HG03097 (cell line): ENCODE results near the gene HOXC5.
A peak's percentile ranks its signal among the peaks of the same experiment; 100 is the strongest.

ENCODE experiments used
- ATAC-seq: cut with Tn5 transposase; IDR thresholded peaks from one replicate; pipeline ENCODE4 v1.9.1; 2021; ENCODE audit not compliant: unreplicated experiment, low FRiP score

HOXC5 gene

GRCh38 chr12:53995378-53996239 is 37.2 kb upstream of the HOXC5 start:
- ATAC-seq, result no peak

DNA sequence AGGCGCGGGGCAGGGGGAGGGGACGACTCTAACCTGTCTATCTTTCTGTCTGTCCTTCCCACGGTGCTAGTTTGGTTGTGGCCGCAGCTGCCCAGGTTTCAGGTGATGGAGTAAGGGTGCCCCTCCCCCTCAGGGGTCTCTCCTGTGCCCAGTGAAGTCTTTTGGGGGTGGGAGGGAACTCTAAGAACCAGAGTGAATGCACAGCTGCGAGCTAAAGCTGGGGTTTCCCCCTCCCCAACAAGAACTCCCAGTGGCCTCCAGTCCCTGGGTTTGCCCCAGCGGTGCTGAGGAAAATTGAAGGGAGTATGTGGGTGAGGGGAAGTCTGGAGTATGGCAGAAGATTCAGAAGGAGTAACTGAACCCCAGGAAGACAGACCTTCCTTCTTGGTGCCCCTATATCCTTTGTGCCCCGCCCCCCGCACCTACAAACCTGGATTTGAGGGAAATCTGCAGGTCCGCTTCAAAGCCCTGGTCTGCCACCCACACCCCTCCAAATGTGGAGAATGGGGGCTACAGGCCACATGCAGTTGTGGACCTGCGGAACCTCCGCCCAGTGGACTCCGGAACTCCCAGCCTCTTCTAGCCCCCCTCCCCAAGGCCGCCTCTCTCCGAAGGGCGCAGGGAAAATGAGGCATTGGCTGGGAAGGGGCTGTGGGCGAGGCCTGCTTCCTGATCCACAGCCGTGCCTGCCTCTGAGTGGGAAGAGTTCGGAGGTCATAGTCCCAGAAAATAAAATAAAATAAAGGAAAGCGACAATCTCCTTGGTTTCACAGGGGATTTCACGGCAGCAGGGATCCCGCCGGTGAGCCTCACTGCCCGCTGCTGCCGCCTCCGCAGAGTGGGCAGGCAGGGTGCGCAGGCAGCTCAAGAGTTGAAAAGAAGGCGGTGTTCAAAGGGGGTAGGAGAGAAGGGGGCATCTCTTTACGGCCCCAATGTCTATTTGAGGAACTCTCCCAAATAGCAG is 36.3 kb upstream of the HOXC5 start:
- no peak for ATAC-seq

- ATAC-seq, result no peak
Observed at GRCh38 chr12:53997204-53998109, 35.4 kb upstream of the HOXC5 start.

DNA sequence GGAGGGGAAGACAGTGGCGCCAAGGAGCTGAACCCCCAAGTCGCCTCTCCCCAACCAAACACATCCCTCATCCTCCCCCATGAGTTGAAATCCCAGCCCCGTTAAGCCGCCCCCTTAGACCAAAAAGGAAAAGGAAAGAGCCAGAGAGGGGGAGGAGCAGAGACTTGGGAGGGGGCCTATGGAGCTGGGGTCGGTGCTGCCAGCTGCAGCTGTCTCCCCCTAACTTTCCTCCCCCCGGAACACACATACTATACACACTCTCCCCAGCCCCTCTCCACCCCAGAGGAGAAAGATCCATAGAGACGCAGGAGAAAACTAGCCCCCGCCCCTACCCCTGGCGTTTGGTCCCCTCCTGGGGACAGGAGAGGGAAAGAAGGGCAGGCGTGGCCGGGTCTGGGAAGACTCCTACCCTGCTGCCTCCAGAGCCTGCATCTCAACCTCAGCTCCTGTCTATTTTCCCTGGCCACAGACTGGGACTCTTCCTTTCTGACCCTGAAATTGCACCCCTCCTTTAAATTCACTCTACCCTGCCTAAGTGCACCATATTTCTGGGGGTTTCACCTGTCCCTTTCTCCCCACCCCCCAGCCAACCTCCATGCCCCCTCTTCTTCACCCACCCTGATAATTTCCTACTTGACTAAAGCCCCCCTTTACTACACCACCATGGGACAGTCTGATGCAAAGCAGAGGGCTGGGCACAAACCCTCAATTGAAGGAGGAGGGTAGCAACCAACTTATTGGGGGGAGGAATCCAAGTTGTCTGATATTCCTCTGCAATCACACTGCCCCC is 34.5 kb upstream of the HOXC5 start:
- no peak for ATAC-seq

DNA sequence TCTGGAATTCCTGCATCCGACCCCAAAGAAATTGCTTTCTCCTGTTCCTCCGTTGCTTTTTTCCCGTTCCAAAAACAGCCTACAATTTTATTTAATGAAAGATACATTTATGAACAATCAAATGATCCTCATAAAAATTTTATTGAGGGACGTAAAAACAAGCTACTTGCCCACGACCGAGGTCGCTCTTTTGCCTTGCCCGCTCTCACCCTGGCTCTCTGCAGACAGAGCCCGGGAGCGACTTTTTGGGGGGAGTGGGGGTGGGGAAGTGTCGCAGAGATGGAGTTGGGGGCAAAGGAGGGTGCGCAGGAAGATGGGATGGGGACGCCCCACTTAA is 34.0 kb upstream of the HOXC5 start:
- no peak for ATAC-seq

DNA sequence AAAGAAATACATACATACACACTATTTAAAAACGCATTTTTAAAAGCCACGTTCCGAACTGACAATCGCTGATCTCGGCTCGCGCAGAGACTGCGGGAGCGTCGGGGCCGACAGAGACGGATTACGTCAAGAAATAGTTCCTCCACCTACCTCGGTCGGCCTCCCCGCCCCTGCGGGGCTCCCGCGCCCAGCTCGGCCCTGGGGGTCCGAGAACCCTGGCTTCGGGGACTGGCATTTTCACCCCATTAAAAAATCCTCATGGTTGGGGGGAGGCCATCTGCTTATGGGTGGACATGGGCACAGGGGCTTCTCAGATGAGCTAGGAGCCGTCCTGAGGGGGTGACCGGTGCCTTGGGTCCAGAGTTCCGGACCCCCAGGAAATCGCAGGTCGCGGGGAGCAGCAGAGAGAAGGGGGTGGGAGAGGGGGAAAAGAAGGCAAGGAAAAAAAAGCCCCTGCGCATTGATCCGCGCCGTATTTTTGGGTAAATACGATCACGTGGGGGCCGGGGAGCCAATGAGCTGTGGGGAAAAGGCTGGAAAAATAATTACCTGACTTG is 33.2 kb upstream of the HOXC5 start:
- no peak for ATAC-seq

GRCh38 chr12:54000116-54001114 is 32.4 kb upstream of the HOXC5 start, which contains the start of gene HOXC9:
Gene HOXC9 (plus strand): TSS chr12:54000161. CDS start chr12:54000189, 28 bp downstream.
- ATAC-seq, result no peak

GRCh38 chr12:54001283-54002187 is 31.3 kb upstream of the HOXC5 start:
- no peak for ATAC-seq

DNA sequence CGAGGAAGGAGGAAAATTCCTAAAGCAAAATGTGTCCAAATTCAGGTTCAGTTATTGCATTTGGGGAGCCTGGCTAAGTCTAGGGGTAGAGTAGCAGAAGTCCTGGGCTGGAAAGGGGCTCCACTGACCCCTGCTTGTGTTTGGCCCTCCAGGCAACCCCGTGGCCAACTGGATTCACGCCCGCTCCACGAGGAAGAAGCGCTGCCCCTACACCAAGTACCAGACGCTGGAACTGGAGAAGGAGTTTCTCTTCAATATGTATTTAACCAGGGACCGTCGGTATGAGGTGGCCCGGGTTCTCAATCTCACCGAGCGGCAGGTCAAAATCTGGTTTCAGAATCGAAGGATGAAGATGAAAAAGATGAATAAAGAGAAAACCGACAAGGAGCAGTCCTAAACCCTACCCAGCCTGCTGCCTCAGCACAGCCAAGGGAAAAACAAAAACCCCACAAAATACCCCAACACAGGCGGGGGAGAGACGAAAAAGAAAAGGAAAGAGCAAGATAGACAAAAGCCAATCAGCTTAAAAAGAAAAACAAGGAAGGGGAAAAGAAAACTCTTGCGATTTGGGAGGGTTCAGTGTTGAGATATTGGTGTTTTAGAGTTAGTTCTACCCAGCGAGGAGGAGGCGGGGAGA is 30.5 kb upstream of the HOXC5 start:
- ATAC-seq, result no peak

DNA sequence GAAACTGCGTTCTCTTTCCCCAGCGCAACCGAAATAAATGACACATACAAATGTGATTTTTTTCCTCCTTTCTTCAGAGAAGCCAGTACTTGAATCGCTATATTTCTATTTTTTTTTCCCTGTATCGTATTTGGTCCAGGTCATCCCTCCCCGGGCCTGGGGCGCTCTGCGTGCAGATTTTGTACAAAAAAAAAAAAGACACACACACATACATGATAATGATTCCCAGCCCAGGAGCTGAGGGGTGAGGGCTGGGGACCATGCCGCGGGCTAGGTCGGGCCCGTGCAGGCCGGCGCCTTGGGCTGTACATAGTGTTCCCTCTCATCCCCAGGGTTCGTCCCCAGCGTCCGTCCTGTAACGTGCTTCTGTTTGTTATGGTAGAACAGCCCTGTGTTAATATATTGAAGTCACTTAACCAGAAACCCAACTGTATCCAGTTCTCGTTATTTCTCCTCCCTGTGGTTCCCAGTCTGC is 29.9 kb upstream of the HOXC5 start:
- ATAC-seq, result no peak

- no peak for ATAC-seq
Observed at GRCh38 chr12:54003625-54004024, 29.2 kb upstream of the HOXC5 start.

DNA sequence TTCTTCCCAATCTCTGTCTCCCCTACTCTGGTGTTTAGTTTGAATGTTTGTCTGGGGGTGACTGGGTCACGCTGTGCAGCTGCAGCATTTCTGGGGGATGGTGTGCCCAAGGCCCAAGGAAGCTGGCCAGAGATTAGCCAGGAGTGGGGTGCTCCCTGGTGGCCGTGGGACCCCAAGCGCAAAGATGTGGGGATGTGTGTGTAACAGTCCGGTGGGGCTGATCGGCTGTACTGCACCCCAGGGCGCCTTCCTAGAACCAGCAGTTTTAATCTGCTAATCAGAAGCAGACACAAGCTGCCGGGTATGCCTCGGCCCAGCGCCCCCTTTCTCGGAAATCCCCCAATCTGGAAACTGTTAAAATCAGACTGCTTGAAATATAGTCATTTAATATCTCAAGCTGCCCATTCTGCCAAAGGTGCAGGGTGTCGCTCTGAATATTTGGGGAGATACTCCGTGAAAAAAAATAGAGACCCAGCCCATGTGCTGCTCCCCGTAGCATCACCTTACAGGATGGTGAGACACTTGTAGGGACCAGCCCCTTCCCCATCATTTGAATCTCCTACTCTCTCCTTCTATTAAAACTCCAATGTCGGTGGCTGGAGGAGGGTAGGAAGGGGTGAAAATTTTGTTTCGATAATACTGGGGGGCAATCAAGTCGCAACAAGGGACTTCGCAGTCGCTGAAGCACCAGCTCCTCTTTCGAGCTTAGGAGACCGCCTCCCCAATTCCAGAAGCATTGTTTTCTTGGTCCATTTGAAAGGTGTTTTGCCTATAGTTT is 28.6 kb upstream of the HOXC5 start:
- no peak for ATAC-seq

- ATAC-seq, result no peak
Observed at GRCh38 chr12:54004841-54005530, 27.9 kb upstream of the HOXC5 start.

GRCh38 chr12:54005531-54005852 is 27.4 kb upstream of the HOXC5 start:
- no peak for ATAC-seq

GRCh38 chr12:54005853-54006558 is 26.8 kb upstream of the HOXC5 start:
- ATAC-seq, result peak; percentile 62
